WERI-Rb-1 (cell line): ENCODE data around the gene PKMYT1.

ENCODE experiments used
- DNase-seq: peaks from one replicate; pipeline ENCODE4 v3.0.0-alpha.2; 2020
- H3K27ac ChIP-seq: fragments of 250-450 bp; sonication (Bioruptor Pico); 2 replicates; pipeline ENCODE4 v1.5.1; 2020; ENCODE audit warnings: mild to moderate bottlenecking, moderate library complexity
- H3K27me3 ChIP-seq: fragments of 250-450 bp; sonication (Bioruptor Pico); 2 replicates; pipeline ENCODE4 v1.5.1; 2021; ENCODE audit warnings: mild to moderate bottlenecking, low read depth, moderate library complexity; ENCODE audit not compliant: insufficient read depth, severe bottlenecking
- H3K36me3 ChIP-seq: fragments of 250-450 bp; sonication (Bioruptor Pico); 2 replicates; pipeline ENCODE4 v1.5.1; 2020; ENCODE audit warnings: mild to moderate bottlenecking, moderate library complexity
- H3K4me3 ChIP-seq: 2 replicates; pipeline ENCODE4 v1.5.1; 2011; ENCODE audit warnings: low read depth, mild to moderate bottlenecking, control low read depth, low read length
- H3K9me3 ChIP-seq: fragments of 250-450 bp; sonication (Bioruptor Pico); 2 replicates; pipeline ENCODE4 v1.5.1; 2021; ENCODE audit warnings: mild to moderate bottlenecking, moderate library complexity; ENCODE audit not compliant: severe bottlenecking
- TF ChIP-seq, protein P1 (sequence below): IDR thresholded peaks from 2 replicates; pipeline ENCODE4 v1.5.1; 2011; ENCODE audit warnings: low read depth, mild to moderate bottlenecking, control low read depth, inconsistent platforms, low read length

PKMYT1 gene

DNA sequence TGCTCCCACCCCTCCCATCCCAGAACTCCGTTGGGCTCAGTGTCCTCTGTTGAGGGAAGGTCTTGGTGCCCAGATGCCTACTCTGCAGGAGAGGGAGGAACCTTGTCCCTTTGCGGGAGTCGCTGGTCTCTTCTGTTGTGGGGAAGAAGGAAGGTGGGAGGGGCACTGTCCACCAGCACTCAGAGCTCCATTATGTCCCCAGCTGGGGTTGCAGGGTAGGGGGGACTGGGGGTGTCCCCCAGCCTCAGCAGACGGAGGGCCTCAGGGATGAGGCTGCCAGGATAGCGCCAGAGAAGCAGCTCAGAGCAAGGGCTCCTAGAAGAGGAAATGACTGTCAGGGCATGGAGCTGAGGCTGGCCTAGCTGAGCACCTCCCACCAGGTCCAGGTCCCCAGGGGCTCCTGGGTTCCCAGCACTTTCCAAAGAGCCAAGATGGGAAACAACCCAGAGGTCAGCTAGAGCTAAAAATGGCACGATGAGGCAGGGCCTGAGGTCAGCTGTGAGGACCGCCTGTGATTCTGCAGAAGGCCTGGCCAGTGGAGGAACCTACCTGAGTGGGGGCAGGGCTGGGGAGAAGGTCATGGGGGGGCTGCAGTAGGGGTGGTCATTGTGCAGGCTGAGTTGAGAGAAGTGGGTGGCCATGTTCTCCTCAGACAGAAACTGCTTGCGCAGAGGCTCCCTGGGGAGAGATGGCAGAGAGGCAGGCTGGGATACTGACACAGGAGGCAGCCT lies 42.6 kb upstream of the PKMYT1 start:
- no peak for DNase-seq
- H3K27me3 ChIP-seq = no peaks in the 10 kb centered on the region
- H3K9me3 ChIP-seq = no peaks in the 10 kb centered on the region
- peak overlapping the region; percentile 96 for H3K27ac ChIP-seq
- peaks cover 37% of the 10 kb centered on the region for H3K36me3 ChIP-seq
- TF ChIP-seq, protein P1, sequence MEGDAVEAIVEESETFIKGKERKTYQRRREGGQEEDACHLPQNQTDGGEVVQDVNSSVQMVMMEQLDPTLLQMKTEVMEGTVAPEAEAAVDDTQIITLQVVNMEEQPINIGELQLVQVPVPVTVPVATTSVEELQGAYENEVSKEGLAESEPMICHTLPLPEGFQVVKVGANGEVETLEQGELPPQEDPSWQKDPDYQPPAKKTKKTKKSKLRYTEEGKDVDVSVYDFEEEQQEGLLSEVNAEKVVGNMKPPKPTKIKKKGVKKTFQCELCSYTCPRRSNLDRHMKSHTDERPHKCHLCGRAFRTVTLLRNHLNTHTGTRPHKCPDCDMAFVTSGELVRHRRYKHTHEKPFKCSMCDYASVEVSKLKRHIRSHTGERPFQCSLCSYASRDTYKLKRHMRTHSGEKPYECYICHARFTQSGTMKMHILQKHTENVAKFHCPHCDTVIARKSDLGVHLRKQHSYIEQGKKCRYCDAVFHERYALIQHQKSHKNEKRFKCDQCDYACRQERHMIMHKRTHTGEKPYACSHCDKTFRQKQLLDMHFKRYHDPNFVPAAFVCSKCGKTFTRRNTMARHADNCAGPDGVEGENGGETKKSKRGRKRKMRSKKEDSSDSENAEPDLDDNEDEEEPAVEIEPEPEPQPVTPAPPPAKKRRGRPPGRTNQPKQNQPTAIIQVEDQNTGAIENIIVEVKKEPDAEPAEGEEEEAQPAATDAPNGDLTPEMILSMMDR = no peak
- H3K4me3 ChIP-seq = peak overlapping the region; percentile 69; the same call in 1 of the 2 replicates

DNA sequence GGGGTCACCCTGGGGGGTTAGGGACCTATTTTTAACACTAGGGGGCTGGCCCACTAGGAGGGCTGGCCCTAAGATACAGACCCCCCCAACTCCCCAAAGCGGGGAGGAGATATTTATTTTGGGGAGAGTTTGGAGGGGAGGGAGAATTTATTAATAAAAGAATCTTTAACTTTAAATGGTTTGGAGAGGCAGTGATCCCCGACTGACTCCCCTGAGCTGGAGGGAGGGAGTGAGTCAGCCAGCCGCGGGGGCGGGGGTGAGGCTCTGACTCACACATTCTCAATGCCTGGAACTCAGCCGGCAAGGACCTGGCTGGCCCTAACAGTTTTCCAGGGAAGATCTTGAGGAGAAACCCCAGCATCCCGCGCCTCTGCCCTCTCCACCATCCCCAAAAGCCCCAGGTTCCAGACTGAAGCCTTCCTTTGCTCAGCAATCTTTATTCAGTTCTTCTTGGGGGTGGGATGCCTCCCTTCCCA lies 42.0 kb upstream of the PKMYT1 start:
- no peaks in the 10 kb centered on the region for H3K27me3 ChIP-seq
- TF ChIP-seq, protein P1 = no peak
- H3K36me3 ChIP-seq = peaks cover 31% of the 10 kb centered on the region
- H3K9me3 ChIP-seq = no peaks in the 10 kb centered on the region
- DNase-seq = peak; percentile 46
- no peak overlapping the region; the same call in 1 of the 2 replicates for H3K27ac ChIP-seq
- H3K4me3 ChIP-seq = no peak overlapping the region

DNA sequence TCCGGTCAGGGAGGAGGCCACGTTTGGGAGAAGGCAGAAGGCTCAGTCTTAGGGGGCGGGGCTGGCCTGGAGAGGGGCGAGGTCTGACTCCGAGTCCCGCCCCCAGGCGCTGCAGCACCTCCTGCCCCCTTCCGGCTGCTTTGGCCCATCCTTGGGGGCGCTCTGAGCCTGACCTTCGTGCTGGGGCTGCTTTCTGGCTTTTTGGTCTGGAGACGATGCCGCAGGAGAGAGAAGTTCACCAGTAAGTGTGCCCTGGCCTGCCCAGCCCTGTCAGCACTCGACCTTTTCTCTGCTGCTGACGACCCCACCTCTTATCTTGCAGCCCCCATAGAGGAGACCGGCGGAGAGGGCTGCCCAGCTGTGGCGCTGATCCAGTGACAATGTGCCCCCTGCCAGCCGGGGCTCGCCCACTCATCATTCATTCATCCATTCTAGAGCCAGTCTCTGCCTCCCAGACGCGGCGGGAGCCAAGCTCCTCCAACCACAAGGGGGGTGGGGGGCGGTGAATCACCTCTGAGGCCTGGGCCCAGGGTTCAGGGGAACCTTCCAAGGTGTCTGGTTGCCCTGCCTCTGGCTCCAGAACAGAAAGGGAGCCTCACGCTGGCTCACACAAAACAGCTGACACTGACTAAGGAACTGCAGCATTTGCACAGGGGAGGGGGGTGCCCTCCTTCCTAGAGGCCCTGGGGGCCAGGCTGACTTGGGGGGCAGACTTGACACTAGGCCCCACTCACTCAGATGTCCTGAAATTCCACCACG lies 41.4 kb upstream of the PKMYT1 start:
- Histone ChIP-seq H3K4me3 (peak overlapping the region; percentile 57), H3K27me3 (no peaks in the 10 kb centered on the region), H3K9me3 (no peaks in the 10 kb centered on the region), H3K27ac (peak overlapping the region; percentile 32), H3K36me3 (peaks cover 25% of the 10 kb centered on the region)
- peak; percentile 87 for DNase-seq
- TF ChIP-seq, protein P1 = peak; percentile 74

DNA sequence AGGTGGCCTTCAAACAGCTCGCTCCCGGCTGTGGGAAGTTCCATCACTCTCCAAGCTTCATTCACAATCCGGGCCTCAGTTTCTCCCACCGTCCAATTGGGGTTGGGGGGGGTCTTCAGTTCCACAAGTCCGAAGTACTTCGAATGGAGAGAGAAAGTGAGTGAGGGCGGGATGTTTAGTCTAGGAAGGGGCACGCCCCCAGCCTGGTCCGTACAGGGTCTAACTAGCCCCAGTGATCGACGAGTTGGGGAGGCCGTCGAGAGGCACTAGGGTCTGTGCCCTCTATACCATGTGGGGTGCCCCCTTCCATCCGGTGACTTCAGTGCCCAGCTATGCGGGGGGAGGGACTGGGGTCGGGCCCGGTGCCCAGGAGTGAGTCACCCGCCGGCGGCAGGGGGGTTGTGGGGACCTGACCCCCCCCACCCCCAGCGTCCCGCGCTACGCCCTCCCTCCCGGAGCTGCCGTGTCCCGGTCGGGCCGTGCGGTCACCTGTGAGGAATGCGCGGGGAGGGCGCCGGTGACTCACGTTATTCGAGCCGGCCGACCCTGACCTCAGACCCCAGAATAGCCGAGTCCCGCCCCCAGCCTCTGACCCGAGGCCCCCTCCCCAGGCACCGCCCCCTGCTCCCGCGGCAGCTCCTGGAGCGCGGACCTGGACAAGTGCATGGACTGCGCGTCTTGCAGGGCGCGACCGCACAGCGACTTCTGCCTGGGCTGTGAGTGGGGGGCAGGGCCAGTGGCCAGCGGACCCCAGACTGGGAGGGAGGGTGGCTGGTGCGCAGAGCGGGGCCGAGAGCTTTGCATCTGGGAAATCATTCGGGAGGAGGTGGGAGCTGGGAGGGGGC lies 40.6 kb upstream of the PKMYT1 start:
- TF ChIP-seq, protein P1 = no peak
- peaks cover 17% of the 10 kb centered on the region for H3K36me3 ChIP-seq
- H3K9me3 ChIP-seq = no peaks in the 10 kb centered on the region
- DNase-seq = no peak
- H3K4me3 ChIP-seq = peak overlapping the region; percentile 57
- peak overlapping the region; percentile 51 for H3K27ac ChIP-seq
- H3K27me3 ChIP-seq = no peaks in the 10 kb centered on the region

DNA sequence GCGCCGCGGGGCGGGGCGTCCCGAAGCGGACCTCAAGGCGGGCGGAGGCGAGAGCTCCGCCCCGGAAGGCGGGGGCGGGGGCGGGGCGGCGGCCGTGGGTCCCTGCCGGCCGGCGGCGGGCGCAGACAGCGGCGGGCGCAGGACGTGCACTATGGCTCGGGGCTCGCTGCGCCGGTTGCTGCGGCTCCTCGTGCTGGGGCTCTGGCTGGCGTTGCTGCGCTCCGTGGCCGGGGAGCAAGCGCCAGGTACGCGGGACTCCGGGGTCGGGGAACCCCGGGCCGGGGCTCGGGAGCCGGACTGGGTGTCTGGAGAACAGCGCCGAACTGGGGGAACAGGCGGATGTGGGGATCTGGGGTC lies 40.0 kb upstream of the PKMYT1 start, which contains the start of gene TNFRSF12A:
Gene TNFRSF12A, plus strand, starts transcription at position 122 of the 357 bp plus-strand sequence. Its CDS starts 30 bp downstream, at position 152.
- DNase-seq = peak; percentile 80
- Histone ChIP-seq H3K9me3 (no peaks in the 10 kb centered on the region), H3K27me3 (no peaks in the 10 kb centered on the region), H3K4me3 (peak within 1 kb of the TSS; percentile 57), H3K36me3 (peaks cover 11% of the 10 kb centered on the region), H3K27ac (peak within 1 kb of the TSS; percentile 65)
- TF ChIP-seq, protein P1 = no peak
